HFFc6 (cell line): Measurements from ENCODE around the gene EXO1. TPM values are rescaled to one million over a fixed set of nuclear protein-coding genes. Genes with fewer than 3 reads are reported as not detected.

Experiments used
- DNase-seq: peaks from one replicate; pipeline ENCODE4 v3.0.0-alpha.2; 2018
- H3K27ac Mint-ChIP-seq: 2 replicates; pipeline ENCODE4 v1.8.0; 2020; ENCODE audit warnings: mild to moderate bottlenecking, mixed read lengths
- H3K27me3 Mint-ChIP-seq: 2 replicates; pipeline ENCODE4 v1.8.0; 2021; ENCODE audit warnings: mild to moderate bottlenecking, moderate library complexity, mixed read lengths; ENCODE audit not compliant: insufficient read depth
- H3K36me3 Mint-ChIP-seq: 2 replicates; pipeline ENCODE4 v1.8.0; 2021; ENCODE audit warnings: low read depth, mixed read lengths
- H3K4me1 Mint-ChIP-seq: 2 replicates; pipeline ENCODE4 v1.8.0; 2020; ENCODE audit warnings: low read depth, mixed read lengths
- H3K4me3 Mint-ChIP-seq: 2 replicates; pipeline ENCODE4 v1.8.0; 2020; ENCODE audit warnings: mild to moderate bottlenecking, moderate library complexity, mixed read lengths
- H3K9me3 Mint-ChIP-seq: 2 replicates; pipeline ENCODE4 v1.8.0; 2020; ENCODE audit warnings: mild to moderate bottlenecking, mixed read lengths
- total RNA-seq, 6 experiments: library from RNA; stranded (reverse); fragmentation: NEBNext Ultra II Directional; extraction: Animal tissue kit (Norgen Biotek cat#: 25700); gene quantifications; 2 replicates in 1 of 6; 3 replicates in 5 of 6; pipeline ENCODE4 v1.2.3, GENCODE V29; 2021
- TF ChIP-seq, protein P1 (sequence below): fragments of 200-600 bp; sonication (generic); IDR thresholded peaks from 2 replicates; pipeline ENCODE4 v1.5.0; 2021; ENCODE audit warnings: antibody characterized with exemption, mild to moderate bottlenecking

The EXO1 gene
- total RNA-seq, 6 experiments from 2014 or later = 6.5 to 15.7 (median 15.2) TPM

DNA sequence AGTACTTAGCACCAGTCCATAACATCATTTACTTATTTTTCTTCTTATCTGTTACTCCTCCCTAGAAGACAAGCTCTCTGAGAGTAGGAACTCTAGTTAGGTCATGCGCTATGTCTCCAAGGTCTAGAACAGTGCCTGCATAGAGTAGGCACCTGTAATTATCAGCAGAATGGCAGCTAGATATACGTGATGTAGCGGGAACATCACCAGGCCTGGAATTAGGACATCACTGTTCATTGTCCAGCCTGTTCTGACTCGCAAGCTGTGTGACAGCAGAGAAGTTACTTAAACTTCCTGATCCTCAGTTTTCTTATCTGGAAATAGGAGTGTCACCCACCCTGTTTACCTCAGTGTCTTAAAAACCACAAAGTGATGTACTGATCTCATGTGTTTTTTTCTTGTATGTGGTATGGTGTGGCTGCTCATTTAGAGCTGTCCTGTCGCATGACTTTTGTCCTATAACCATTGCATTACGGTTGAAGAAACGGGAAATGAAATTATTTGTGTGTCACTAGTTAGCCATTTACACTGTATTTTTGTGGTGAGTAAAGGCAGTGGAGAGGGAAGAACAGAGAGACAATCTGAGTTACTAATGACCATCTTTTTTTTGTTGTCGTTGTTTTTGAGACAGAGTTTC is 37.1 kb upstream of the EXO1 start:
- Mint-ChIP-seq H3K9me3 (no peaks in the 10 kb centered on the region), H3K27ac (no peak overlapping the region), H3K4me1 (0 out of 2 replicates have a peak, but pooled peaks cover 11% of the 10 kb centered on the region), H3K4me3 (no peak overlapping the region), H3K27me3 (peaks cover 7% of the 10 kb centered on the region; the same call in 1 of the 2 replicates), H3K36me3 (no peaks in the 10 kb centered on the region)
- TF ChIP-seq, protein P1, sequence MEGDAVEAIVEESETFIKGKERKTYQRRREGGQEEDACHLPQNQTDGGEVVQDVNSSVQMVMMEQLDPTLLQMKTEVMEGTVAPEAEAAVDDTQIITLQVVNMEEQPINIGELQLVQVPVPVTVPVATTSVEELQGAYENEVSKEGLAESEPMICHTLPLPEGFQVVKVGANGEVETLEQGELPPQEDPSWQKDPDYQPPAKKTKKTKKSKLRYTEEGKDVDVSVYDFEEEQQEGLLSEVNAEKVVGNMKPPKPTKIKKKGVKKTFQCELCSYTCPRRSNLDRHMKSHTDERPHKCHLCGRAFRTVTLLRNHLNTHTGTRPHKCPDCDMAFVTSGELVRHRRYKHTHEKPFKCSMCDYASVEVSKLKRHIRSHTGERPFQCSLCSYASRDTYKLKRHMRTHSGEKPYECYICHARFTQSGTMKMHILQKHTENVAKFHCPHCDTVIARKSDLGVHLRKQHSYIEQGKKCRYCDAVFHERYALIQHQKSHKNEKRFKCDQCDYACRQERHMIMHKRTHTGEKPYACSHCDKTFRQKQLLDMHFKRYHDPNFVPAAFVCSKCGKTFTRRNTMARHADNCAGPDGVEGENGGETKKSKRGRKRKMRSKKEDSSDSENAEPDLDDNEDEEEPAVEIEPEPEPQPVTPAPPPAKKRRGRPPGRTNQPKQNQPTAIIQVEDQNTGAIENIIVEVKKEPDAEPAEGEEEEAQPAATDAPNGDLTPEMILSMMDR = no peak
- DNase-seq = no peak

DNA sequence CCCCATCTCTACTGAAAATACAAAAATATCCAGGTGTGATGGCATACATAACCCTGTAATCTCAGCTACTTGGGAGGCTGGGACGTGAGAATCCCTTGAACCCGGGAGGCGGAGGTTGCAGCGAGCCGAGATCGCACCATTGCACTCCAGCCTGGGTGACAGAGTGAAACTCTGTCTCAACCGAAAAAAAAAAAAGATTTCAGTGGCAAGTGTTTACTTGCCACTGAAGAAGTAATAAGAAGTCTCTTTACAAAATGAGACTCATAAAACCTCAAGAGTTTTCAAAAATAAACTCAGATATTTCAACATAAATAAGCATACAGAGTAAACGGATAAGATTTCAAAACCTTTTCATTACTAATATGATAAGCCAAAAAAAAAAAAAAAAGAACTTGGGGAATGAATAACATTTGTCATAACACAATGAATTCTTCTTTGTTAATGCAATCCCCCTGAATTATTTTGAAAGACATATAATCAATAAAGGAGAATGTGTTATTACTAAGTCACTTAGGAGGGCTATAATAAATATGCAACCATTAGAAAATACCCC is 34.2 kb upstream of the EXO1 start:
- no peaks in the 10 kb centered on the region for H3K36me3 Mint-ChIP-seq
- peaks cover 4% of the 10 kb centered on the region; the same call in 1 of the 2 replicates for H3K27me3 Mint-ChIP-seq
- no peak overlapping the region for H3K27ac Mint-ChIP-seq
- H3K9me3 Mint-ChIP-seq = no peaks in the 10 kb centered on the region
- no peak for DNase-seq
- H3K4me3 Mint-ChIP-seq = no peak overlapping the region
- TF ChIP-seq, protein P1 = no peak
- peaks cover 28% of the 10 kb centered on the region for H3K4me1 Mint-ChIP-seq

DNA sequence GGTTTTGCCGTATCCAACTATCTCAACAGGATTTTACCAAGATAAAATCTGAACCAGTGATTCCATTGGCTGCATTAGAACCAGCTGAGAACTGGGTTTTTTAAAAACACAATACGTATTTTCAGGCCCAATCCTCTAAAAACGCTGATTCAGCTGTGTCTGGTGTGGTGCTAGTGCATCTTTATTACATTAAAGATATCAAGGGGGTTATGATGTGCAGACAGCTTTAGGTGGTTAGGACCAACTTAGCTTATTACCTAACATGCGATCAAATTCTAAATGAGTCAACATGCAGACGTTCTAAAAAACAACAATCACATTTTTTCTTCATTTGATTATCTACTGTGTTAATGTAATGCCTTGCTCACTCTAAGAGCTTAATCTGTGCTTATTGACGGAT is 32.0 kb upstream of the EXO1 start:
- H3K36me3 Mint-ChIP-seq = no peaks in the 10 kb centered on the region
- peaks cover 37% of the 10 kb centered on the region for H3K4me1 Mint-ChIP-seq
- no peaks in the 10 kb centered on the region for H3K9me3 Mint-ChIP-seq
- no peak overlapping the region for H3K4me3 Mint-ChIP-seq
- TF ChIP-seq, protein P1 = no peak
- no peak overlapping the region for H3K27ac Mint-ChIP-seq
- no peak for DNase-seq
- no peaks in the 10 kb centered on the region; the same call in 1 of the 2 replicates for H3K27me3 Mint-ChIP-seq

DNA sequence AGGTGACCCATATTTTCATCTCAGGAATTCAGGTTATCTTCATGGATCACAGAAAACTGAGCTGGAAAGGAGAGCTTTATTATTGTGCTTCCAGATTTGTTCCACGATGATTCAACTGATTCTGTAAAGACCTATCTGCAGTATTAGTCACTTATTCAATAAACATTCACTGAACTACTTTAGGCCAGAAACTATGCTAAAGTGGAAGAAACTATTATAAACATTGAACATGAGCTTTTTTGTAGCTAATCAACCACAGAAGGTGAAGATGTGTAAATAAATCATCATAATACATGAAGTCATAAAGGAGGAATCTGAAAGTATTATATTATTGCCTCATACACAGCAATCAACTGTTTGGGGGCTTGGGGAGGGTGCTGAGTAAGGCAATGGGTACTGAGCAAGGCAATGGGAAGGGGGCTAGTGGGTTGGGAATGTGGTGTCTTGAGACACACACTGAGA is 30.6 kb upstream of the EXO1 start:
- Mint-ChIP-seq H3K4me3 (no peak overlapping the region), H3K27ac (peak overlapping the region; percentile 66), H3K27me3 (no peaks in the 10 kb centered on the region; the same call in 1 of the 2 replicates), H3K4me1 (peaks cover 50% of the 10 kb centered on the region), H3K36me3 (no peaks in the 10 kb centered on the region), H3K9me3 (no peaks in the 10 kb centered on the region)
- peak; percentile 80 for DNase-seq
- TF ChIP-seq, protein P1 = no peak

DNA sequence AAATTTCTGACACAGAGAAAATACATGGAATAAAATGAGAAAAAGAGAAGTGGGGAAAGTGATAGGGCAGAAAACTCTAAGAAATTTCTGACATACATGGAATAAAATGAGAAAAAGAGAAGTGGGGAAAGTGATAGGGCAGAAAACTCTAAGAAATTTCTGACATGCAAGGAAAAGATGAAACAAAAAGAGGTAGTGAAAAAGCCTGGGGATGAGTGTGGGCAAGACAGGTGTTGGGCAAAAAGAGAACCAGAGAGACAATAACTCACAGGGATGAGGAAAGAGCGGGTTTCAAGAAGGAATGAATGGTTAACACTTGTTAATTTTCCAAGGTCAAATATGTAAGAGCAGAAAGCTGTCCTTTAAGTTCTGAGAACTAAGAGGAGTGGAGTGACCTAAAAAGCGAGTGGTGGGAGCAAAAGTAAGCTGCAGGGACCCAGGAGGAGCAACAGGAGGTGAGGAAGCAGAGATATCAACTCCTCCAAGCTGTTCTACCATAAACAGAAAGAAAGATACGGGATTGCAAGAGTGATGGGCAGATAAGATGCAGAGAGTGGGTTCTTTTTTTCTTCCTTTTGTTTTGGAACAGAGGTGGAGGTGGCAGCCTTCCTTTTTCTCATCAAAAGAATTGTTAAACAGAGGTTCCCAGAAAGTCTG is 29.9 kb upstream of the EXO1 start:
- no peaks in the 10 kb centered on the region for H3K36me3 Mint-ChIP-seq
- H3K27me3 Mint-ChIP-seq = no peaks in the 10 kb centered on the region; the same call in 1 of the 2 replicates
- no peak overlapping the region for H3K27ac Mint-ChIP-seq
- H3K4me3 Mint-ChIP-seq = no peak overlapping the region
- TF ChIP-seq, protein P1 = no peak
- H3K9me3 Mint-ChIP-seq = no peaks in the 10 kb centered on the region
- peaks cover 57% of the 10 kb centered on the region for H3K4me1 Mint-ChIP-seq
- DNase-seq = no peak
